ENCODE measurements around the gene HTATSF1. TPM values are rescaled to one million over a fixed set of nuclear protein-coding genes. Genes with fewer than 3 reads are reported as not detected.

Gene HTATSF1
- total and polyA plus RNA-seq, 10 of the 15 experiments (the other 5 are each of a cell fraction or from before 2014, with no cell fraction given): 1.9 to 59.8 (median 28.3) TPM

- 40% methylated on average over 2 of the region's 2 CpGs for WGBS (ENCODE audit: insufficient coverage, insufficient replicate concordance, low lambda C conversion rate, missing lambda C conversion rate)
- no peak overlapping the region for H3K4me2 ChIP-seq (ENCODE audit: control insufficient read depth, insufficient read depth)
- H3K9me3 ChIP-seq (replicated peaks; ENCODE audit: control insufficient read depth, insufficient read depth, low read length): no peaks in the 10 kb centered on the region
- H3K4me1 ChIP-seq (ENCODE audit: control insufficient read depth, insufficient read depth, low read length): no peaks in the 10 kb centered on the region
- H3K79me2 ChIP-seq (ENCODE audit: control insufficient read depth, insufficient read depth, low read length): no peaks in the 10 kb centered on the region
- H2AFZ ChIP-seq (ENCODE audit: control insufficient read depth, low read depth, low read length): no peak overlapping the region
- RAD21 ChIA-PET (ENCODE audit: unreplicated experiment): interaction anchor here (1.1 kb wide), 1 partner anchor 10 kb away, joined by 3 read pairs; no protein-coding TSS in a partner anchor
- no peak for DNase-seq (ENCODE audit: low read depth, low spot score)
- intact Hi-C loops (cut with micrococcal nuclease; ENCODE audit: unreplicated experiment) (no loop called here), in situ Hi-C loops (cut with MboI) (no loop called here)
- no peak overlapping the region for H3K9ac ChIP-seq (ENCODE audit: control insufficient read depth, insufficient read depth, low read length)
- no peak for FAIRE-seq
- no peak overlapping the region for H3K4me3 ChIP-seq
- no peak for TF ChIP-seq SIN3A (IDR thresholded peaks at IDR 0.05; ENCODE audit: low read depth, low read length)
- TF ChIP-seq, protein P1, sequence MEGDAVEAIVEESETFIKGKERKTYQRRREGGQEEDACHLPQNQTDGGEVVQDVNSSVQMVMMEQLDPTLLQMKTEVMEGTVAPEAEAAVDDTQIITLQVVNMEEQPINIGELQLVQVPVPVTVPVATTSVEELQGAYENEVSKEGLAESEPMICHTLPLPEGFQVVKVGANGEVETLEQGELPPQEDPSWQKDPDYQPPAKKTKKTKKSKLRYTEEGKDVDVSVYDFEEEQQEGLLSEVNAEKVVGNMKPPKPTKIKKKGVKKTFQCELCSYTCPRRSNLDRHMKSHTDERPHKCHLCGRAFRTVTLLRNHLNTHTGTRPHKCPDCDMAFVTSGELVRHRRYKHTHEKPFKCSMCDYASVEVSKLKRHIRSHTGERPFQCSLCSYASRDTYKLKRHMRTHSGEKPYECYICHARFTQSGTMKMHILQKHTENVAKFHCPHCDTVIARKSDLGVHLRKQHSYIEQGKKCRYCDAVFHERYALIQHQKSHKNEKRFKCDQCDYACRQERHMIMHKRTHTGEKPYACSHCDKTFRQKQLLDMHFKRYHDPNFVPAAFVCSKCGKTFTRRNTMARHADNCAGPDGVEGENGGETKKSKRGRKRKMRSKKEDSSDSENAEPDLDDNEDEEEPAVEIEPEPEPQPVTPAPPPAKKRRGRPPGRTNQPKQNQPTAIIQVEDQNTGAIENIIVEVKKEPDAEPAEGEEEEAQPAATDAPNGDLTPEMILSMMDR (IDR thresholded peaks at IDR 0.05 in 2 of 3, conservative IDR thresholded peaks at IDR 0.05 in 1 of 3; ENCODE audit: control insufficient read depth in 2 of 3, extremely low read depth in 1 of 3, insufficient read depth in 1 of 3, low read depth in 3 of 3, low read length in 3 of 3): peak in 1 of 3 experiments; percentile 3; a peak in 1 of 6 replicates
- POLR2A ChIA-PET: no interaction called here
- H3K27me3 ChIP-seq (replicated peaks in 1 of 2; ENCODE audit: control insufficient read depth in 2 of 2, insufficient read depth in 2 of 2, low read length in 1 of 2): no peaks in the 10 kb centered on the region; a peak in 1 of 4 replicates
- BruUV-seq (replicated peaks): no TSS peak
- ATAC-seq: no peak
- H3K27ac ChIP-seq (ENCODE audit: control insufficient read depth, insufficient read depth): no peak overlapping the region
- H3K36me3 ChIP-seq (ENCODE audit: control insufficient read depth in 2 of 2, insufficient read depth in 2 of 2, low read length in 1 of 2): no peaks in the 10 kb centered on the region
- CTCF ChIA-PET: no interaction called here
- H4K20me1 ChIP-seq (ENCODE audit: control insufficient read depth, insufficient read depth): no peaks in the 10 kb centered on the region
- SMC1A ChIA-PET (ENCODE audit: uncharacterized antibody, unreplicated experiment): interaction anchor here (1.1 kb wide), 1 partner anchor 9 kb away, joined by 3 read pairs; no protein-coding TSS in a partner anchor
Observed at GRCh38 chrX:136477026-136477425, 20.4 kb upstream of the HTATSF1 start.

- in situ Hi-C loops (cut with MboI): no loop called here
- no peak for FAIRE-seq
- no peaks in the 10 kb centered on the region for H3K9me3 ChIP-seq (replicated peaks; ENCODE audit: control insufficient read depth, insufficient read depth, low read length)
- TF ChIP-seq RB1 (IDR thresholded peaks at IDR 0.05; ENCODE audit: borderline replicate concordance): no peak
- no peak for TF ChIP-seq JUND (IDR thresholded peaks at IDR 0.05; ENCODE audit: low read depth, low read length)
- no peak for TF ChIP-seq NFYB (IDR thresholded peaks at IDR 0.05; ENCODE audit: insufficient read depth, low read depth, low read length)
- TF ChIP-seq SIN3A (IDR thresholded peaks at IDR 0.05; ENCODE audit: low read depth, low read length): no peak
- no peak for TF ChIP-seq NFXL1 (IDR thresholded peaks at IDR 0.05; ENCODE audit: borderline replicate concordance)
- TF ChIP-seq YBX1 (IDR thresholded peaks at IDR 0.05): no peak
- TF ChIP-seq KDM1A (IDR thresholded peaks at IDR 0.05; ENCODE audit: borderline replicate concordance): no peak
- no peak for TF ChIP-seq GABPA (IDR thresholded peaks at IDR 0.05; ENCODE audit: low read depth)
- no peak for TF ChIP-seq NFYA (IDR thresholded peaks at IDR 0.05; ENCODE audit: borderline replicate concordance, low read depth, low read length)
- no peak for TF ChIP-seq CHD4 (IDR thresholded peaks at IDR 0.05)
- TF ChIP-seq, protein P2, sequence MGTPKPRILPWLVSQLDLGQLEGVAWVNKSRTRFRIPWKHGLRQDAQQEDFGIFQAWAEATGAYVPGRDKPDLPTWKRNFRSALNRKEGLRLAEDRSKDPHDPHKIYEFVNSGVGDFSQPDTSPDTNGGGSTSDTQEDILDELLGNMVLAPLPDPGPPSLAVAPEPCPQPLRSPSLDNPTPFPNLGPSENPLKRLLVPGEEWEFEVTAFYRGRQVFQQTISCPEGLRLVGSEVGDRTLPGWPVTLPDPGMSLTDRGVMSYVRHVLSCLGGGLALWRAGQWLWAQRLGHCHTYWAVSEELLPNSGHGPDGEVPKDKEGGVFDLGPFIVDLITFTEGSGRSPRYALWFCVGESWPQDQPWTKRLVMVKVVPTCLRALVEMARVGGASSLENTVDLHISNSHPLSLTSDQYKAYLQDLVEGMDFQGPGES (IDR thresholded peaks at IDR 0.05): no peak
- no peak for TF ChIP-seq CBX3 (IDR thresholded peaks at IDR 0.05; ENCODE audit: borderline replicate concordance, low read depth)
- no peak for TF ChIP-seq STAT3 (IDR thresholded peaks at IDR 0.05; ENCODE audit: low read depth, low read length)
Observed at GRCh38 chrX:136480383-136480782, 17.0 kb upstream of the HTATSF1 start.

More at GRCh38 chrX:136480383-136480782, 17.0 kb upstream of the HTATSF1 start:
- ChIA-PET CTCF (no interaction called here), SMC1A (ENCODE audit: uncharacterized antibody, unreplicated experiment) (no interaction called here), POLR2A (no interaction called here), RAD21 (ENCODE audit: unreplicated experiment) (no interaction called here)
- no peaks in the 10 kb centered on the region for H3K79me2 ChIP-seq (ENCODE audit: control insufficient read depth, insufficient read depth, low read length)
- H3K4me3 ChIP-seq: no peak overlapping the region
- H3K27me3 ChIP-seq (replicated peaks in 1 of 2; ENCODE audit: control insufficient read depth in 2 of 2, insufficient read depth in 2 of 2, low read length in 1 of 2): no peaks in the 10 kb centered on the region; a peak in 1 of 4 replicates
- no peak overlapping the region for H3K27ac ChIP-seq (ENCODE audit: control insufficient read depth, insufficient read depth)
- 1% methylated on average over 4 of the region's 4 CpGs for WGBS (ENCODE audit: insufficient coverage, insufficient replicate concordance, low lambda C conversion rate, missing lambda C conversion rate)
- no peaks in the 10 kb centered on the region for H3K4me1 ChIP-seq (ENCODE audit: control insufficient read depth, insufficient read depth, low read length)
- no peaks in the 10 kb centered on the region for H4K20me1 ChIP-seq (ENCODE audit: control insufficient read depth, insufficient read depth)
- ATAC-seq (no peak), DNase-seq (ENCODE audit: low read depth, low spot score) (no peak)
- no TSS peak for BruUV-seq (replicated peaks)
- H2AFZ ChIP-seq (ENCODE audit: control insufficient read depth, low read depth, low read length): no peak overlapping the region
- H3K36me3 ChIP-seq (ENCODE audit: control insufficient read depth in 2 of 2, insufficient read depth in 2 of 2, low read length in 1 of 2): no peaks in the 10 kb centered on the region
- intact Hi-C loops (cut with micrococcal nuclease; ENCODE audit: unreplicated experiment): no loop called here
- H3K4me2 ChIP-seq (ENCODE audit: control insufficient read depth, insufficient read depth): no peak overlapping the region
- no peak overlapping the region for H3K9ac ChIP-seq (ENCODE audit: control insufficient read depth, insufficient read depth, low read length)

Data from GM12878 (cell line).